CD8-positive, alpha-beta memory T cell (primary cell): ENCODE results near the gene CDH18. TPM values are rescaled to one million over a fixed set of nuclear protein-coding genes. Genes with fewer than 3 reads are reported as not detected.

Experiments
- CTCF ChIA-PET: fragments of 350-600 bp; sonication (Branson Sonifier 250); formaldehyde crosslinking; loops from one replicate; lab custom pipeline; 2021; ENCODE audit warnings: antibody characterized with exemption; lab: Charles Lee
- POLR2A ChIA-PET: fragments of 350-600 bp; sonication (Branson Sonifier 250); formaldehyde crosslinking; loops from one replicate; lab custom pipeline; 2021; ENCODE audit warnings: antibody characterized with exemption; lab: Charles Lee
- DNase-seq, 5 donors: peaks; one replicate each; pipeline versions ENCODE4 v3.0.0 to v3.0.0-alpha.2; 2020 to 2022; ENCODE audit warnings: mixed read lengths in 1 of 5
- H3K27ac ChIP-seq: one replicate; pipeline ENCODE4 v1.7.0; 2013; ENCODE audit warnings: low read depth, mild to moderate bottlenecking, low read length, moderate library complexity
- H3K27me3 ChIP-seq: 2 replicates; pipeline ENCODE4 v1.7.0; 2013; ENCODE audit warnings: low read length, mild to moderate bottlenecking; ENCODE audit not compliant: insufficient read depth, poor library complexity, severe bottlenecking
- H3K36me3 ChIP-seq: 2 replicates; pipeline ENCODE4 v1.7.0; 2013; ENCODE audit warnings: mild to moderate bottlenecking, low read length, moderate library complexity; ENCODE audit not compliant: insufficient read depth
- H3K4me1 ChIP-seq: 2 replicates; pipeline ENCODE4 v1.7.0; 2013; ENCODE audit warnings: mild to moderate bottlenecking, low read length, moderate library complexity; ENCODE audit not compliant: insufficient read depth
- H3K4me3 ChIP-seq: 2 replicates; pipeline ENCODE4 v1.7.0; 2013; ENCODE audit warnings: mild to moderate bottlenecking, low read length
- H3K9me3 ChIP-seq: 2 replicates; pipeline ENCODE4 v1.7.0; 2013; ENCODE audit warnings: mild to moderate bottlenecking, low read length
- H3K27ac Mint-ChIP-seq, 8 donors: one replicate each; pipeline ENCODE4 v1.8.0; 2020 to 2021; ENCODE audit warnings: mixed read lengths in 8 of 8, mild to moderate bottlenecking in 6 of 8, inconsistent platforms in 3 of 8, moderate library complexity in 3 of 8
- H3K27me3 Mint-ChIP-seq, 2 donors: one replicate each; pipeline ENCODE4 v1.8.0; 2020 to 2021; ENCODE audit warnings: mixed read lengths in 2 of 2, mild to moderate bottlenecking in 1 of 2, moderate library complexity in 1 of 2
- H3K36me3 Mint-ChIP-seq, 3 donors: one replicate each; pipeline ENCODE4 v1.8.0; 2020 to 2021; ENCODE audit warnings: mixed read lengths in 3 of 3, inconsistent platforms in 1 of 3, mild to moderate bottlenecking in 1 of 3
- H3K4me1 Mint-ChIP-seq, 3 donors: one replicate each; pipeline ENCODE4 v1.8.0; 2020 to 2021; ENCODE audit warnings: mixed read lengths in 3 of 3, inconsistent platforms in 1 of 3, mild to moderate bottlenecking in 1 of 3
- H3K4me3 Mint-ChIP-seq, 7 donors: one replicate each; pipeline ENCODE4 v1.8.0; 2020 to 2021; ENCODE audit warnings: mixed read lengths in 7 of 7, mild to moderate bottlenecking in 6 of 7, moderate library complexity in 4 of 7, inconsistent platforms in 2 of 7
- H3K9me3 Mint-ChIP-seq, 5 donors: one replicate each; pipeline ENCODE4 v1.8.0; 2020 to 2022; ENCODE audit warnings: mixed read lengths in 5 of 5, mild to moderate bottlenecking in 3 of 5, moderate library complexity in 2 of 5, inconsistent platforms in 1 of 5
- polyA plus RNA-seq: library from polyadenylated mRNA; unstranded; fragments of 300-500 nt; fragmentation: Illumina TruSeq; gene quantifications from one replicate; pipeline ENCODE4 v1.2.3, GENCODE V29; 2021
- total RNA-seq, 2 experiments: library from RNA; stranded (reverse); gene quantifications; one replicate each; pipeline ENCODE4 v1.2.3, GENCODE V29; 2021

CDH18 gene
- total and polyA plus RNA-seq, 3 experiments from 2014 or later: not detected

GRCh38 chr5:19608444-19609002 is 379.5 kb downstream of the CDH18 start:
- Mint-ChIP-seq H3K27me3 (no peaks in the 10 kb centered on the region), H3K9me3 (peaks cover 0 to 10% (median 7%) of the 10 kb centered on the region in 5 donors), H3K4me1 (no peaks in the 10 kb centered on the region), H3K4me3 (no peak overlapping the region), H3K27ac (no peak overlapping the region), H3K36me3 (no peaks in the 10 kb centered on the region)
- H3K27ac ChIP-seq: no peak overlapping the region
- H3K4me3 ChIP-seq: no peak overlapping the region
- H3K9me3 ChIP-seq: no peaks in the 10 kb centered on the region
- ChIA-PET POLR2A (no interaction called here), CTCF (no interaction called here)
- no peak for DNase-seq
- no peaks in the 10 kb centered on the region for H3K36me3 ChIP-seq
- no peaks in the 10 kb centered on the region for H3K27me3 ChIP-seq
- no peaks in the 10 kb centered on the region for H3K4me1 ChIP-seq

- POLR2A ChIA-PET: no interaction called here
- no peaks in the 10 kb centered on the region for H3K9me3 ChIP-seq
- H3K36me3 Mint-ChIP-seq: no peaks in the 10 kb centered on the region
- no peak overlapping the region for H3K27ac ChIP-seq
- CTCF ChIA-PET: no interaction called here
- H3K27me3 Mint-ChIP-seq: no peaks in the 10 kb centered on the region
- H3K36me3 ChIP-seq: no peaks in the 10 kb centered on the region
- no peak overlapping the region for H3K4me3 ChIP-seq
- H3K4me1 ChIP-seq: no peaks in the 10 kb centered on the region
- no peak for DNase-seq
- H3K9me3 Mint-ChIP-seq: peaks cover 0 to 14% (median 7%) of the 10 kb centered on the region in 5 donors
- no peaks in the 10 kb centered on the region for H3K4me1 Mint-ChIP-seq
- H3K27ac Mint-ChIP-seq: no peak overlapping the region
- H3K27me3 ChIP-seq: no peaks in the 10 kb centered on the region
- H3K4me3 Mint-ChIP-seq: no peak overlapping the region
Measured at GRCh38 chr5:19605846-19606407, 382.1 kb downstream of the CDH18 start.

GRCh38 chr5:19584131-19584530 is 403.9 kb downstream of the CDH18 start:
- H3K36me3 Mint-ChIP-seq: no peaks in the 10 kb centered on the region
- peaks cover 4 to 33% (median 10%) of the 10 kb centered on the region in 5 donors for H3K9me3 Mint-ChIP-seq
- Histone ChIP-seq H3K27ac (no peak overlapping the region), H3K4me3 (no peak overlapping the region), H3K4me1 (no peaks in the 10 kb centered on the region), H3K27me3 (no peaks in the 10 kb centered on the region), H3K9me3 (no peaks in the 10 kb centered on the region), H3K36me3 (no peaks in the 10 kb centered on the region)
- POLR2A ChIA-PET: no interaction called here
- H3K4me1 Mint-ChIP-seq: no peaks in the 10 kb centered on the region
- no peak for DNase-seq
- H3K27me3 Mint-ChIP-seq: no peaks in the 10 kb centered on the region
- no peak overlapping the region for H3K27ac Mint-ChIP-seq
- no peak overlapping the region for H3K4me3 Mint-ChIP-seq
- CTCF ChIA-PET: no interaction called here

GRCh38 chr5:19577882-19578281 is 410.1 kb downstream of the CDH18 start:
- DNase-seq: no peak
- H3K4me3 ChIP-seq: no peak overlapping the region
- no peaks in the 10 kb centered on the region for H3K27me3 ChIP-seq
- POLR2A ChIA-PET: no interaction called here
- H3K27me3 Mint-ChIP-seq: no peaks in the 10 kb centered on the region
- CTCF ChIA-PET: no interaction called here
- H3K4me1 ChIP-seq: no peaks in the 10 kb centered on the region
- H3K27ac ChIP-seq: no peak overlapping the region
- no peaks in the 10 kb centered on the region for H3K4me1 Mint-ChIP-seq
- H3K9me3 ChIP-seq: no peaks in the 10 kb centered on the region
- H3K36me3 ChIP-seq: no peaks in the 10 kb centered on the region
- peaks cover 0 to 24% (median 7%) of the 10 kb centered on the region in 5 donors for H3K9me3 Mint-ChIP-seq
- no peak overlapping the region for H3K4me3 Mint-ChIP-seq
- peak overlapping the region in 1 of 8 donors; percentile 18 for H3K27ac Mint-ChIP-seq
- H3K36me3 Mint-ChIP-seq: no peaks in the 10 kb centered on the region

- H3K4me1 ChIP-seq: no peaks in the 10 kb centered on the region
- no peak overlapping the region for H3K27ac Mint-ChIP-seq
- POLR2A ChIA-PET: no interaction called here
- DNase-seq: no peak
- H3K36me3 ChIP-seq: no peaks in the 10 kb centered on the region
- H3K4me1 Mint-ChIP-seq: no peaks in the 10 kb centered on the region
- no peaks in the 10 kb centered on the region for H3K27me3 Mint-ChIP-seq
- no peak overlapping the region for H3K4me3 Mint-ChIP-seq
- H3K4me3 ChIP-seq: no peak overlapping the region
- no peak overlapping the region for H3K27ac ChIP-seq
- CTCF ChIA-PET: no interaction called here
- no peaks in the 10 kb centered on the region for H3K36me3 Mint-ChIP-seq
- H3K27me3 ChIP-seq: no peaks in the 10 kb centered on the region
- peaks cover 8 to 25% (median 17%) of the 10 kb centered on the region in 5 donors for H3K9me3 Mint-ChIP-seq
- no peaks in the 10 kb centered on the region for H3K9me3 ChIP-seq
Measured at GRCh38 chr5:19568004-19568403, 420.0 kb downstream of the CDH18 start.

- Mint-ChIP-seq H3K4me3 (no peak overlapping the region), H3K4me1 (no peaks in the 10 kb centered on the region), H3K27ac (no peak overlapping the region), H3K36me3 (no peaks in the 10 kb centered on the region), H3K27me3 (no peaks in the 10 kb centered on the region), H3K9me3 (peaks cover 8 to 28% (median 20%) of the 10 kb centered on the region in 5 donors)
- DNase-seq: no peak
- Histone ChIP-seq H3K4me1 (no peaks in the 10 kb centered on the region), H3K27ac (no peak overlapping the region), H3K27me3 (no peaks in the 10 kb centered on the region), H3K36me3 (no peaks in the 10 kb centered on the region), H3K4me3 (no peak overlapping the region), H3K9me3 (no peaks in the 10 kb centered on the region)
- ChIA-PET CTCF (no interaction called here), POLR2A (no interaction called here)
Measured at GRCh38 chr5:19565466-19565865, 422.5 kb downstream of the CDH18 start.

- POLR2A ChIA-PET: no interaction called here
- Histone ChIP-seq H3K9me3 (no peaks in the 10 kb centered on the region), H3K4me3 (no peak overlapping the region), H3K27me3 (no peaks in the 10 kb centered on the region), H3K36me3 (no peaks in the 10 kb centered on the region), H3K27ac (no peak overlapping the region), H3K4me1 (no peaks in the 10 kb centered on the region)
- H3K4me3 Mint-ChIP-seq: no peak overlapping the region
- H3K36me3 Mint-ChIP-seq: no peaks in the 10 kb centered on the region
- CTCF ChIA-PET: no interaction called here
- peaks cover 8 to 34% (median 23%) of the 10 kb centered on the region in 5 donors for H3K9me3 Mint-ChIP-seq
- H3K27ac Mint-ChIP-seq: no peak overlapping the region
- no peaks in the 10 kb centered on the region for H3K27me3 Mint-ChIP-seq
- no peak for DNase-seq
- no peaks in the 10 kb centered on the region for H3K4me1 Mint-ChIP-seq
Measured at GRCh38 chr5:19564036-19564435, 424.0 kb downstream of the CDH18 start.

- POLR2A ChIA-PET: no interaction called here
- Mint-ChIP-seq H3K9me3 (peaks cover 6 to 49% (median 11%) of the 10 kb centered on the region in 5 donors), H3K27me3 (no peaks in the 10 kb centered on the region), H3K4me3 (no peak overlapping the region), H3K36me3 (no peaks in the 10 kb centered on the region), H3K27ac (no peak overlapping the region), H3K4me1 (no peaks in the 10 kb centered on the region)
- H3K4me1 ChIP-seq: no peaks in the 10 kb centered on the region
- no peaks in the 10 kb centered on the region for H3K9me3 ChIP-seq
- H3K27me3 ChIP-seq: no peaks in the 10 kb centered on the region
- no peak overlapping the region for H3K27ac ChIP-seq
- CTCF ChIA-PET: no interaction called here
- no peak overlapping the region for H3K4me3 ChIP-seq
- no peak for DNase-seq
- H3K36me3 ChIP-seq: no peaks in the 10 kb centered on the region
Measured at GRCh38 chr5:19555876-19556275, 432.1 kb downstream of the CDH18 start.
